ENCODE measurements around the gene FARP2.
"Not testable (repeated sequence)": the region's sequence is repeated elsewhere in the genome, so short reads cannot be mapped to it uniquely, and the experiment has no call there.

The FARP2 gene

DNA sequence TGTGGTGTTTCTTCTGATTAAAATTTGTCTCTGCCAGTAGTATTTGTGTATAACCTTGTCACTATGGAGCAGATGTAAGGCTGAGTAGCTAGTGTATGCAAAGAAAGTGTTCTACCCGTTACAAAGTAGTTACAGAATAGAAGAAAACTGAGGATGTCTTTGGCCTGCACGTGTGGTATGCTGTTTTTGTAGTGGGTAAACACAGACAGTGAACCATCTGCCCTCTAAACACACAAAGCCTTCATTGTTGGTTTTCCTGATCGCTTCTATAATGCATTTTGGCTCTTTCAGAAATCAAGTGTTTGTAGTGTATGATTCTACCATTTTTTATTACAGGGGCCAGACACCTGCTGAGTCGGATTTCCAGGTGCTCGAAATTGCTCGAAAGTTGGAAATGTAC lies 61.5 kb downstream of the FARP2 start:
- no peak for DNase-seq (ENCODE audit: low spot score)
- in situ Hi-C loops (cut with MboI; ENCODE audit: low pct_unique_long_range_greater_than_20kb, low sequenced_read_pairs, unreplicated experiment) = no loop called here
- TF ChIP-seq, protein P1, sequence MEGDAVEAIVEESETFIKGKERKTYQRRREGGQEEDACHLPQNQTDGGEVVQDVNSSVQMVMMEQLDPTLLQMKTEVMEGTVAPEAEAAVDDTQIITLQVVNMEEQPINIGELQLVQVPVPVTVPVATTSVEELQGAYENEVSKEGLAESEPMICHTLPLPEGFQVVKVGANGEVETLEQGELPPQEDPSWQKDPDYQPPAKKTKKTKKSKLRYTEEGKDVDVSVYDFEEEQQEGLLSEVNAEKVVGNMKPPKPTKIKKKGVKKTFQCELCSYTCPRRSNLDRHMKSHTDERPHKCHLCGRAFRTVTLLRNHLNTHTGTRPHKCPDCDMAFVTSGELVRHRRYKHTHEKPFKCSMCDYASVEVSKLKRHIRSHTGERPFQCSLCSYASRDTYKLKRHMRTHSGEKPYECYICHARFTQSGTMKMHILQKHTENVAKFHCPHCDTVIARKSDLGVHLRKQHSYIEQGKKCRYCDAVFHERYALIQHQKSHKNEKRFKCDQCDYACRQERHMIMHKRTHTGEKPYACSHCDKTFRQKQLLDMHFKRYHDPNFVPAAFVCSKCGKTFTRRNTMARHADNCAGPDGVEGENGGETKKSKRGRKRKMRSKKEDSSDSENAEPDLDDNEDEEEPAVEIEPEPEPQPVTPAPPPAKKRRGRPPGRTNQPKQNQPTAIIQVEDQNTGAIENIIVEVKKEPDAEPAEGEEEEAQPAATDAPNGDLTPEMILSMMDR (IDR thresholded peaks at IDR 0.05; ENCODE audit: extremely low read depth, insufficient read depth, missing control alignments) = no peak

DNA sequence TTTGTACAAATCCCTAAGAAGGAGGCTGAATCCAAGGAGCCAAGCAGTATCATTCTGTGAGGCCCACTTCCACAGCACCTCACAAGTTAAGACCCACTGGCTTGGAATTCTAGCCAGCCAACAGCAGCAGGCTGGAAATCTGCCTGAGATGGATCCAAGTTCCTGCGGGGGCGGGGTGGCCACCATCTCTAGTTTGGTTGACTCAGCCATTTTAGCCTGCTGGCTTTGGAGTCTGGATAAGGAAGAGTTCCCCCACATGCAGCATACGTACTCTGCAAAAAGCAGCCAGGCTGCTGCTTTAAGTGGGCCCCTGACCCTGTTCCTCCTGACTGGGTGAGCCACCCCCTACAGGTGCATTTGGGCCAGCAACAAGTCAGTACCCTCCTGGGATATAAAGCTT lies 65.2 kb downstream of the FARP2 start:
- in situ Hi-C loops (cut with MboI; ENCODE audit: low pct_unique_long_range_greater_than_20kb, low sequenced_read_pairs, unreplicated experiment) = no loop called here
- DNase-seq (ENCODE audit: low spot score) = no peak
- TF ChIP-seq, protein P1 (IDR thresholded peaks at IDR 0.05; ENCODE audit: extremely low read depth, insufficient read depth, missing control alignments) = no peak

DNA sequence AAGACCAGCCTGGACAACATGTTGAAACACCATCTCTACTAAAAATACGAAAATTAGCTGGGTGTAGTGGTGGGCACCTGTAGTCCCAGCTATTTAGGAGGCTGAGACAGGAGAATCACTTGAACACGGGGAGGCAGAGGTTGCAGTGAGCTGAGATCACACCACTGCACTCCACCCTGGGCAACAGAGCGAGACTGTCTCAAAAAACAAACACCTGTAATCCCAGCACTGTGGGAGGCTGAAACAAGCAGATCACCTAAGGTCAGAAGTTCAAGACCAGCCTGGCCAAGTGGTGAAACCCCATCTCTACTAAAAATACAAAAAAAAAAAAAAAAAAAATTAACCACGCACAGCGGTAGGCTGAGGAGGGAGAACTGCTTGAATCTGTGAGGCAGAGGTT lies 65.9 kb downstream of the FARP2 start:
- DNase-seq (ENCODE audit: low spot score); in situ Hi-C loops (cut with MboI; ENCODE audit: low pct_unique_long_range_greater_than_20kb, low sequenced_read_pairs, unreplicated experiment): not testable (repeated sequence)

DNA sequence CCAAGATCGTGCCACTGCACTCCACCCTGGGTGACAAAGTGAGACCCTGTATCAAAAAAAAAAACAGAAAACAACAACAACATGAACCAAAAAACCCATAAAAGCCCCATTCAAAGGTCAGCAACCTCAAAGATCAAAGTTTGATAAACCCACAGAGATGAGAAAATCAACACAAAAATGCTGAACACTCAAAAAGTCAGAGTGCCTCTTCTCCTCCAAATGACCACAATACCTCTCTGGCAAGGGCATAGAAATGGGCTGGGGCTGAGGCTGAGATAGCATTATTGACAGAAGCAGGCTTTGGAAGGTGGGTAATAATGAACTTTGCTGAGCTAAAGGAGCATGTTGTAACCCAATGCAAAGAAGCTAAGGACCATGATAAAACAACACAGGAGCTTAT lies 66.3 kb downstream of the FARP2 start:
- TF ChIP-seq, protein P1 (IDR thresholded peaks at IDR 0.05; ENCODE audit: extremely low read depth, insufficient read depth, missing control alignments) = no peak
- in situ Hi-C loops (cut with MboI; ENCODE audit: low pct_unique_long_range_greater_than_20kb, low sequenced_read_pairs, unreplicated experiment) = no loop called here
- DNase-seq (ENCODE audit: low spot score) = no peak

DNA sequence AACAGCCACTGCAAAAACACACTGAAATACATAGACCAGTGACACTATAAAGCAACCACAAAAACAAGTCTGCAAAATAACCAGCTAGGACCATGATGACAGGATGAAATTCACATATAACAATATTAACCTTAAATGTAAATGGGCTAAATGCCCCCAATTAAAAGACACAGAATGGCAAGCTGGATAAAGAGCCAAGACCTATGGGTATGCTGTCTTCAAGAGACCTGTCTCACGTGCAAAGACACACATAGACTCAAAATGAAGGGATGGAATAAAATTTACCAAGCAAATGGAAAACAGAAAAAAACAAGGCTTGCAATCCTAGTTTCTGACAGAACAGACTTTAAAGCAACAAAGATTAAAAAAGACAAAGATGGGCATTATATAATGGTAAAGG lies 67.4 kb downstream of the FARP2 start:
- DNase-seq (ENCODE audit: low spot score); in situ Hi-C loops (cut with MboI; ENCODE audit: low pct_unique_long_range_greater_than_20kb, low sequenced_read_pairs, unreplicated experiment): not testable (repeated sequence)

DNA sequence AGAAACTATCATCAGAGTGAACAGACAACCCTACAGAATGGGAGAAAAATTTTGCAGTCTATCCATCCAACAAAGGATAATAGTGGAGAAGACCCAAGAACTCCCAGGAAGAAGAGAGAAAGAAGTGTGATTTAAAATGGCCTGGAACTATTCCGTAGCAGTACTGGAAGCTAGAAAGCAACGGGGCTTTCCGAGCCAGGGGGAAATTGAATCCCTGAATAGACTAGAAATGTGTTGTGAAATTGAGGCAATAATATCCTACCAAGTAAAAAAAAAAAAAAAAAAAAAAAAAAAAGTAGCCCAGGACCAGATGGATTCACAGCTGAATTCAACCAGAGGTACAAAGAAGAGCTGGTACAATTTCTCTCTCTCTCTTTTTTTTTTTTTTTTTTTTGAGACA lies 69.3 kb downstream of the FARP2 start:
- in situ Hi-C loops (cut with MboI; ENCODE audit: low pct_unique_long_range_greater_than_20kb, low sequenced_read_pairs, unreplicated experiment) = no loop called here
- DNase-seq (ENCODE audit: low spot score) = no peak
- TF ChIP-seq, protein P1 (IDR thresholded peaks at IDR 0.05; ENCODE audit: extremely low read depth, insufficient read depth, missing control alignments) = no peak

DNA sequence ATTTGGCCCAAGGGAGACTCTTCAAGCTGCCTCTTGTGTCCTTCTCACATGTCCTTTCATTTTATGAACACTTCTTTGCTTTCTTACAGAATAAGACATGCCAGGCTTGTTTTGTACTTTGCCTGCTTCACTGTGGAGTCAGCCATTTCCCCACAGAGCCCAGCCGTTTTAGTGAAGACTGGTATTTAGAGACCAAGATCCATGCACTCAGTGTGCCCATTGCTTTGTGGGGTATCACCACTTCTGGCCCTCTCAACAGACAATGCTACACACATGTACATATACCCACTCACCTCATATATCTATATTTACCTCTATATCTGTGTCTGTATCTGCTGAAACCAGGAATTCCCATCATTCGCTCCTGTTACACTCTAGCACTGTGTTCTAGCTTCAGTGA lies 74.1 kb downstream of the FARP2 start:
- TF ChIP-seq, protein P1 (IDR thresholded peaks at IDR 0.05; ENCODE audit: extremely low read depth, insufficient read depth, missing control alignments) = no peak
- DNase-seq (ENCODE audit: low spot score) = no peak
- in situ Hi-C loops (cut with MboI; ENCODE audit: low pct_unique_long_range_greater_than_20kb, low sequenced_read_pairs, unreplicated experiment) = no loop called here

DNA sequence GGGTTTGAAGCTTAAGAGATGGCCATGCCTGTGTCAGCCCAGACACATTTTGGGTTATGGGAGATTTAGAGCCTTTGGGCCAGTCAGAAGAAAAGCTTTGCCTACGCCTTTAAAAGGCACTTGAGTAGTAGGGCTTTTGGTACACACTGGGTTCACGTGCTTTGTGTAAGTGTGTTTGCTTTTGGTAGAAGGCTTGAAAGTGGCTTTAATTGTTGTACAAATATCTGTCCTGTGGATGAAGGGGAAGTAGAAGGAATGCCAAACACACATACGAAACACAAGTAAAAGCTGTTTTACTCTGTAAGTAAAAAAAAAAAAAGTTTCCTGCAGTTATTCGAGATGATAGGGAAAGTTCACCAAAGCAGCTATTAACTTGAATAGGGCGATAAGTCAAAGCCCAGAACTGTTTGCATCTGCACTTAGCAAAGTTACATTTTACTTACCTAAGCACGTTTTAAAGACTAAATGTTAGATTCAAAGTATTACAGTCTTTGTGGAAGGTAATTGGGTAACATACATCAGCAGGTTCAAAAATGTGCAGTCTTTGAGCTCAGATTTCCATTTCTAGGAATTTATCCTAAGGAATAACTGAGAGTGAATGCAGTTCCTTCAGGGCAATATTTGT lies 76.9 kb downstream of the FARP2 start:
- TF ChIP-seq, protein P1 (IDR thresholded peaks at IDR 0.05; ENCODE audit: extremely low read depth, insufficient read depth, missing control alignments) = no peak
- no peak for DNase-seq (ENCODE audit: low spot score)
- in situ Hi-C loops (cut with MboI; ENCODE audit: low pct_unique_long_range_greater_than_20kb, low sequenced_read_pairs, unreplicated experiment) = no loop called here
